NOMO-1 treated with dmso at 0.1 percent for 144 hours (cell line): ENCODE measurements around the gene CD22.

Experiments
- DNase-seq: peaks from one replicate; lab custom pipeline; 2025; ENCODE audit not compliant: unreplicated experiment; lab: John Stamatoyannopoulos, UW

Gene CD22

GRCh38 chr19:35340431-35340830, 11.4 kb downstream of the CD22 start:
- no peak for DNase-seq

GRCh38 chr19:35341006-35341405, 12.0 kb downstream of the CD22 start:
- no peak for DNase-seq

- no peak for DNase-seq
Measured at GRCh38 chr19:35341565-35342225, 12.7 kb downstream of the CD22 start.

- DNase-seq, result no peak
Measured at GRCh38 chr19:35342430-35342829, 13.4 kb downstream of the CD22 start.

- no peak for DNase-seq
Measured at GRCh38 chr19:35344511-35345031, 15.6 kb downstream of the CD22 start.

- DNase-seq, result no peak
Measured at GRCh38 chr19:35345671-35346111, 16.7 kb downstream of the CD22 start.

GRCh38 chr19:35346193-35347052, 17.4 kb downstream of the CD22 start:
- no peak for DNase-seq

GRCh38 chr19:35347171-35347929, 18.4 kb downstream of the CD22 start, which contains the start of gene FFAR1:
Gene FFAR1 (plus strand): TSS chr19:35347902. CDS start chr19:35351552, 3,650 bp downstream.
- DNase-seq, result peak; percentile 74

- no peak for DNase-seq
Measured at GRCh38 chr19:35347930-35348298, 18.9 kb downstream of the CD22 start.

- DNase-seq, result no peak
Measured at GRCh38 chr19:35348911-35349611, 20.1 kb downstream of the CD22 start.

- no peak for DNase-seq
Measured at GRCh38 chr19:35349614-35350521, 20.9 kb downstream of the CD22 start.

GRCh38 chr19:35350591-35350990, 21.6 kb downstream of the CD22 start:
- DNase-seq, result no peak

- no peak for DNase-seq
Measured at GRCh38 chr19:35351411-35352176, 22.6 kb downstream of the CD22 start.

GRCh38 chr19:35352177-35352447, 23.1 kb downstream of the CD22 start:
- DNase-seq, result no peak

- peak; percentile 51 for DNase-seq
Measured at GRCh38 chr19:35352448-35353304, 23.7 kb downstream of the CD22 start.

GRCh38 chr19:35353635-35354034, 24.6 kb downstream of the CD22 start:
- no peak for DNase-seq

- DNase-seq, result no peak
Measured at GRCh38 chr19:35354898-35355297, 25.9 kb downstream of the CD22 start.

- no peak for DNase-seq
Measured at GRCh38 chr19:35355791-35356460, 26.9 kb downstream of the CD22 start.
